Measurements from ENCODE around the gene GANC.

GRCh38 chr15:42253300-42253699 is 19.7 kb upstream of the GANC start:
- TF ChIP-seq MYC (IDR thresholded peaks at IDR 0.05; ENCODE audit: low read depth, low read length) (no peak), CTCF (IDR thresholded peaks at IDR 0.05; ENCODE audit: low read depth, low read length) (no peak)
